BE2C (cell line): ENCODE measurements around the gene TARP.
A peak's percentile ranks its signal among the peaks of the same experiment; 100 is the strongest.

Source experiments
- DNase-seq: peaks from one replicate; pipeline ENCODE4 v3.0.0-alpha.2; 2020
- H3K27me3 ChIP-seq: fragments of 250-450 bp; sonication (Bioruptor Pico); 2 replicates; pipeline ENCODE4 v1.5.1; 2020; ENCODE audit warnings: mild to moderate bottlenecking
- H3K36me3 ChIP-seq: fragments of 250-450 bp; sonication (Bioruptor Pico); 2 replicates; pipeline ENCODE4 v1.5.1; 2020; ENCODE audit warnings: mild to moderate bottlenecking
- H3K4me1 ChIP-seq: fragments of 250-450 bp; sonication (Bioruptor Pico); 2 replicates; pipeline ENCODE4 v1.5.1; 2020
- H3K4me3 ChIP-seq: 2 replicates; pipeline ENCODE4 v1.5.1; 2011; ENCODE audit warnings: low read depth, low read length
- H3K9me3 ChIP-seq: fragments of 250-450 bp; sonication (Bioruptor Pico); 2 replicates; pipeline ENCODE4 v1.5.1; 2020
- TF ChIP-seq, protein P1 (sequence below): IDR thresholded peaks from 2 replicates; pipeline ENCODE4 v1.5.1; 2012; ENCODE audit warnings: mild to moderate bottlenecking, low read depth, low read length

Gene TARP

GRCh38 chr7:38296059-38296857, 22.8 kb upstream of the TARP start:
- H3K9me3 ChIP-seq, result no peaks in the 10 kb centered on the region
- H3K36me3 ChIP-seq, result no peaks in the 10 kb centered on the region
- TF ChIP-seq, protein P1, sequence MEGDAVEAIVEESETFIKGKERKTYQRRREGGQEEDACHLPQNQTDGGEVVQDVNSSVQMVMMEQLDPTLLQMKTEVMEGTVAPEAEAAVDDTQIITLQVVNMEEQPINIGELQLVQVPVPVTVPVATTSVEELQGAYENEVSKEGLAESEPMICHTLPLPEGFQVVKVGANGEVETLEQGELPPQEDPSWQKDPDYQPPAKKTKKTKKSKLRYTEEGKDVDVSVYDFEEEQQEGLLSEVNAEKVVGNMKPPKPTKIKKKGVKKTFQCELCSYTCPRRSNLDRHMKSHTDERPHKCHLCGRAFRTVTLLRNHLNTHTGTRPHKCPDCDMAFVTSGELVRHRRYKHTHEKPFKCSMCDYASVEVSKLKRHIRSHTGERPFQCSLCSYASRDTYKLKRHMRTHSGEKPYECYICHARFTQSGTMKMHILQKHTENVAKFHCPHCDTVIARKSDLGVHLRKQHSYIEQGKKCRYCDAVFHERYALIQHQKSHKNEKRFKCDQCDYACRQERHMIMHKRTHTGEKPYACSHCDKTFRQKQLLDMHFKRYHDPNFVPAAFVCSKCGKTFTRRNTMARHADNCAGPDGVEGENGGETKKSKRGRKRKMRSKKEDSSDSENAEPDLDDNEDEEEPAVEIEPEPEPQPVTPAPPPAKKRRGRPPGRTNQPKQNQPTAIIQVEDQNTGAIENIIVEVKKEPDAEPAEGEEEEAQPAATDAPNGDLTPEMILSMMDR, result no peak
- H3K4me3 ChIP-seq, result no peak overlapping the region
- H3K4me1 ChIP-seq, result no peaks in the 10 kb centered on the region
- DNase-seq, result no peak
- H3K27me3 ChIP-seq, result peaks cover 3% of the 10 kb centered on the region; the same call in 1 of the 2 replicates

DNA sequence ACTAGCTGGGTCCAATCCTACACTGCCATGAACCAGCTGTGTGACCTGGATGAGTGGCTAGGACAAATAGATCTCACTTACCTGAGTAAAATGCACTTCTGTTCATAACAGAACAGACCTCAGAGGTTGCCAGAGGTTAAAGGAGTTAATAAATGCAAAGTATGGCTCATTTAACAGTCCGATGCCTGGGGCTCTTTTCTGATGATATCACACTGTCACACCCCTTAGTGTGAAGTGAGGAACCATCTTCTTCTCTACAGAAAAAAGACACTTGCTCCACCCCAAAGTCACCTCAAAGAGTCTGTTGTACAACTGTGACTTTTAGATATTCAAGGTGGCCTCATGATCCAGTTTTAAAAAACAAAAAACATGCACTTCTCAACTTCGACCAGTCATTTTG, 21.5 kb upstream of the TARP start:
- TF ChIP-seq, protein P1, result no peak

GRCh38 chr7:38292442-38292841, 19.0 kb upstream of the TARP start:
- H3K4me1 ChIP-seq, result no peaks in the 10 kb centered on the region
- no peaks in the 10 kb centered on the region for H3K36me3 ChIP-seq
- DNase-seq, result no peak
- H3K4me3 ChIP-seq, result no peak overlapping the region
- TF ChIP-seq, protein P1, result no peak
- no peaks in the 10 kb centered on the region for H3K9me3 ChIP-seq
- H3K27me3 ChIP-seq, result no peaks in the 10 kb centered on the region

More for the DNA sequence above, 21.5 kb upstream of the TARP start:
- Histone ChIP-seq H3K4me3 (no peak overlapping the region), H3K27me3 (no peaks in the 10 kb centered on the region), H3K4me1 (no peaks in the 10 kb centered on the region), H3K9me3 (no peaks in the 10 kb centered on the region), H3K36me3 (no peaks in the 10 kb centered on the region)
- DNase-seq, result no peak

GRCh38 chr7:38291650-38292049, 18.2 kb upstream of the TARP start:
- TF ChIP-seq, protein P1, result no peak
- H3K27me3 ChIP-seq, result no peaks in the 10 kb centered on the region

GRCh38 chr7:38291117-38291647, 17.7 kb upstream of the TARP start:
- H3K36me3 ChIP-seq, result no peaks in the 10 kb centered on the region
- H3K27me3 ChIP-seq, result 0 out of 2 replicates have a peak, but pooled peaks cover 5% of the 10 kb centered on the region
- TF ChIP-seq, protein P1, result peak; percentile 15; the same call in 1 of the 2 replicates
- no peak overlapping the region for H3K4me3 ChIP-seq
- no peaks in the 10 kb centered on the region for H3K9me3 ChIP-seq
- no peak for DNase-seq
- H3K4me1 ChIP-seq, result no peaks in the 10 kb centered on the region

More at GRCh38 chr7:38291650-38292049, 18.2 kb upstream of the TARP start:
- H3K4me1 ChIP-seq, result no peaks in the 10 kb centered on the region
- no peak overlapping the region for H3K4me3 ChIP-seq
- H3K36me3 ChIP-seq, result no peaks in the 10 kb centered on the region
- DNase-seq, result no peak
- H3K9me3 ChIP-seq, result no peaks in the 10 kb centered on the region

GRCh38 chr7:38284553-38284952, 11.1 kb upstream of the TARP start:
- TF ChIP-seq, protein P1, result no peak
- no peak overlapping the region for H3K4me3 ChIP-seq
- DNase-seq, result no peak
- no peaks in the 10 kb centered on the region; the same call in 1 of the 2 replicates for H3K9me3 ChIP-seq
- H3K27me3 ChIP-seq, result peaks cover 15% of the 10 kb centered on the region; the same call in 1 of the 2 replicates
- no peaks in the 10 kb centered on the region for H3K36me3 ChIP-seq
- H3K4me1 ChIP-seq, result no peaks in the 10 kb centered on the region
